Brain microvascular endothelial cell (primary cell): Measurements from ENCODE around the gene STX12.

ENCODE experiments used
- DNase-seq: peaks from one replicate; pipeline ENCODE4 v3.0.0-alpha.2; 2020
- H3K27ac ChIP-seq: fragments of 250-450 bp; sonication (Bioruptor Pico); 2 replicates; pipeline ENCODE4 v1.5.1; 2020; ENCODE audit warnings: mild to moderate bottlenecking, moderate library complexity
- H3K27me3 ChIP-seq: fragments of 250-450 bp; sonication (Bioruptor Pico); replicated peaks from 2 replicates; pipeline ENCODE4 v1.5.1; 2020; ENCODE audit warnings: mild to moderate bottlenecking
- H3K36me3 ChIP-seq: fragments of 250-450 bp; sonication (Bioruptor Pico); replicated peaks from 2 replicates; pipeline ENCODE4 v1.5.1; 2020; ENCODE audit warnings: mild to moderate bottlenecking
- H3K4me3 ChIP-seq: 2 replicates; pipeline ENCODE4 v1.5.1; 2011; ENCODE audit warnings: low read depth, mild to moderate bottlenecking, control low read depth, low read length, moderate library complexity
- CTCF ChIP-seq: IDR thresholded peaks from 2 replicates; pipeline ENCODE4 v1.5.1; 2011; ENCODE audit warnings: low read depth, mild to moderate bottlenecking, moderate library complexity, low read length, control low read depth, inconsistent platforms; ENCODE audit errors: missing control alignments
- in situ Hi-C: cut with HindIII; loops from 2 replicates; pipeline ENCODE4 v1.10.0; 2017; ENCODE audit warnings: low sequenced_read_pairs, low pct_ligation_motif_present

The STX12 gene

GRCh38 chr1:27872059-27872801 lies 99.2 kb downstream of the STX12 start, which contains the start of gene THEMIS2:
THEMIS2 (plus strand) TSS chr1:27872544; CDS start chr1:27872572, 28 bp downstream.
- in situ Hi-C loops, result no loop called here
- no peak for TF ChIP-seq CTCF
- Histone ChIP-seq H3K4me3 (peak within 1 kb of the TSS; percentile 70), H3K27me3 (no peaks in the 10 kb centered on the region), H3K36me3 (no peaks in the 10 kb centered on the region), H3K27ac (no peak within 1 kb of the TSS)
- DNase-seq, result peak; percentile 16

GRCh38 chr1:27872802-27873551 lies 100.0 kb downstream of the STX12 start:
- in situ Hi-C loops, result no loop called here
- no peak for TF ChIP-seq CTCF
- Histone ChIP-seq H3K27me3 (no peaks in the 10 kb centered on the region), H3K4me3 (peak overlapping the region; percentile 70), H3K27ac (no peak overlapping the region), H3K36me3 (no peaks in the 10 kb centered on the region)
- DNase-seq, result no peak

GRCh38 chr1:27873671-27874384 lies 100.8 kb downstream of the STX12 start:
- Histone ChIP-seq H3K4me3 (no peak overlapping the region), H3K36me3 (no peaks in the 10 kb centered on the region), H3K27me3 (no peaks in the 10 kb centered on the region), H3K27ac (no peak overlapping the region)
- in situ Hi-C loops, result no loop called here
- TF ChIP-seq CTCF, result no peak
- no peak for DNase-seq
